HG03045 (cell line): ENCODE measurements around the gene CHCHD3.

ENCODE experiments used
- ATAC-seq: cut with Tn5 transposase; IDR thresholded peaks from one replicate; pipeline ENCODE4 v1.9.1; 2021; ENCODE audit warnings: mild to moderate bottlenecking, moderate library complexity; ENCODE audit not compliant: unreplicated experiment

Gene CHCHD3

GRCh38 chr7:132871419-132871818 is 210.5 kb downstream of the CHCHD3 start:
- ATAC-seq = peak; percentile 57

GRCh38 chr7:132869166-132869861 is 212.6 kb downstream of the CHCHD3 start:
- ATAC-seq = no peak

- no peak for ATAC-seq
These were observed 215.3 kb downstream of the CHCHD3 start for GRCh38 chr7:132866551-132866950.

GRCh38 chr7:132866144-132866531 is 215.8 kb downstream of the CHCHD3 start:
- ATAC-seq = no peak

GRCh38 chr7:132865366-132866143 is 216.3 kb downstream of the CHCHD3 start:
- ATAC-seq = no peak

GRCh38 chr7:132861940-132862554 is 219.8 kb downstream of the CHCHD3 start:
- no peak for ATAC-seq

- ATAC-seq = no peak
These were observed 220.5 kb downstream of the CHCHD3 start for GRCh38 chr7:132861424-132861823.

- no peak for ATAC-seq
These were observed 222.7 kb downstream of the CHCHD3 start for GRCh38 chr7:132859199-132859598.

GRCh38 chr7:132858760-132859159 is 223.1 kb downstream of the CHCHD3 start:
- ATAC-seq = no peak

- no peak for ATAC-seq
These were observed 223.6 kb downstream of the CHCHD3 start for GRCh38 chr7:132858251-132858650.

- ATAC-seq = no peak
These were observed 224.2 kb downstream of the CHCHD3 start for GRCh38 chr7:132857703-132858102.

- no peak for ATAC-seq
These were observed 224.9 kb downstream of the CHCHD3 start for GRCh38 chr7:132857031-132857430.

- ATAC-seq = no peak
These were observed 225.5 kb downstream of the CHCHD3 start for GRCh38 chr7:132856416-132856815.

GRCh38 chr7:132855901-132856300 is 226.0 kb downstream of the CHCHD3 start:
- ATAC-seq = no peak

- ATAC-seq = no peak
These were observed 227.7 kb downstream of the CHCHD3 start for GRCh38 chr7:132854238-132854637.

GRCh38 chr7:132847376-132847775 is 234.5 kb downstream of the CHCHD3 start:
- no peak for ATAC-seq

- ATAC-seq = no peak
These were observed 235.8 kb downstream of the CHCHD3 start for GRCh38 chr7:132846086-132846485.

- ATAC-seq = no peak
These were observed 239.4 kb downstream of the CHCHD3 start for GRCh38 chr7:132842478-132842877.

GRCh38 chr7:132840199-132840598 is 241.7 kb downstream of the CHCHD3 start:
- ATAC-seq = no peak

GRCh38 chr7:132838313-132838712 is 243.6 kb downstream of the CHCHD3 start:
- ATAC-seq = no peak

- no peak for ATAC-seq
These were observed 244.4 kb downstream of the CHCHD3 start for GRCh38 chr7:132837529-132837928.

GRCh38 chr7:132836746-132837145 is 245.1 kb downstream of the CHCHD3 start:
- ATAC-seq = no peak
